Gastroesophageal sphincter (tissue), 4 donors: ENCODE measurements around the gene IFNG. TPM values are rescaled to one million over a fixed set of nuclear protein-coding genes. Genes with fewer than 3 reads are reported as not detected.

Source experiments
- ATAC-seq: fragments of 150-250 bp; one replicate; pipeline ENCODE4 v1.9.1; 2016; ENCODE audit warnings: mild to moderate bottlenecking, moderate library complexity
- H3K27ac ChIP-seq, 4 donors: fragments of 200-600 bp; sonication (generic) in 3 of 4; 1 replicate in 3 of 4; 2 replicates in 1 of 4; pipeline ENCODE4 v1.5.1; 2016 to 2019
- H3K27me3 ChIP-seq: fragments of 200-600 bp; sonication (generic); one replicate; pipeline ENCODE4 v1.5.1; 2019
- H3K36me3 ChIP-seq, 2 donors: fragments of 200-600 bp; sonication (generic); one replicate each; pipeline ENCODE4 v1.5.1; 2019; ENCODE audit warnings: control low read depth in 1 of 2
- H3K4me1 ChIP-seq, 3 donors: fragments of 200-600 bp; sonication (generic); 1 replicate in 2 of 3; 2 replicates in 1 of 3; pipeline ENCODE4 v1.5.1; 2016 to 2019; ENCODE audit warnings: control low read depth in 2 of 3
- H3K4me3 ChIP-seq, 2 donors: fragments of 200-600 bp; sonication (generic); one replicate each; pipeline ENCODE4 v1.5.1; 2019; ENCODE audit warnings: mild to moderate bottlenecking in 1 of 2, moderate library complexity in 1 of 2
- H3K9me3 ChIP-seq, 3 donors: fragments of 200-600 bp; sonication (generic); one replicate each; pipeline ENCODE4 v1.5.1; 2017 to 2019; ENCODE audit warnings: control low read depth in 2 of 3
- CTCF ChIP-seq, 4 experiments: fragments of 200-600 bp in 2 of 4; fragments of 450-650 bp in 2 of 4; sonication (generic) in 1 of 4; IDR thresholded peaks; one replicate each; pipeline ENCODE4 v1.5.1; 2017 to 2019; ENCODE audit warnings: antibody characterized with exemption in 4 of 4, mild to moderate bottlenecking in 2 of 4, moderate library complexity in 2 of 4
- EP300 ChIP-seq: sonication (generic); formaldehyde crosslinking; IDR thresholded peaks from one replicate; pipeline ENCODE4 v1.6.1; 2017; ENCODE audit warnings: antibody characterized with exemption, mild to moderate bottlenecking
- POLR2A ChIP-seq, 2 donors: fragments of 450-650 bp; IDR thresholded peaks; one replicate each; pipeline ENCODE4 v1.6.1; 2017; ENCODE audit warnings: antibody characterized with exemption in 2 of 2, mild to moderate bottlenecking in 2 of 2, moderate library complexity in 1 of 2
- POLR2AphosphoS5 ChIP-seq: sonication (generic); formaldehyde crosslinking; IDR thresholded peaks from one replicate; pipeline ENCODE4 v1.6.1; 2017; ENCODE audit warnings: antibody characterized with exemption
- WGBS, 2 donors: methylation state at CpG; one replicate each; pipeline ENCODE4 v1.1.5; 2018; ENCODE audit warnings: low coverage in 1 of 2; 5-methylcytosine and 5-hydroxymethylcytosine counted together
- total RNA-seq, 4 donors: library from RNA; depleted of rRNA; stranded (reverse); fragments of >200 nt; gene quantifications; one replicate each; pipeline ENCODE4 v1.1.0, GENCODE V29; 2016

Gene IFNG
- total RNA-seq, 4 donors from 2014 or later, result not detected

- 88% methylated on average over 1 of the region's 1 CpG; no CpG with 5 or more reads in 1 of the 2 donors for WGBS, 2 donors
Measured at GRCh38 chr12:68169213-68169889, 9.8 kb upstream of the IFNG start.

GRCh38 chr12:68166317-68166831, 6.8 kb upstream of the IFNG start:
- no peak overlapping the region for H3K4me3 ChIP-seq
- TF ChIP-seq CTCF (IDR thresholded peaks at IDR 0.05) (no peak), POLR2A (IDR thresholded peaks at IDR 0.05) (no peak), POLR2AphosphoS5 (no peak), EP300 (no peak)
- no peaks in the 10 kb centered on the region for H3K27me3 ChIP-seq
- ATAC-seq, result no peak
- H3K4me1 ChIP-seq, result no peaks in the 10 kb centered on the region
- 65 to 69% methylated on average over 4 to 5 of the region's 5 CpGs for WGBS, 2 donors
- no peaks in the 10 kb centered on the region for H3K9me3 ChIP-seq
- no peak overlapping the region for H3K27ac ChIP-seq
- no peaks in the 10 kb centered on the region for H3K36me3 ChIP-seq

More at GRCh38 chr12:68169213-68169889, 9.8 kb upstream of the IFNG start:
- TF ChIP-seq POLR2AphosphoS5, result no peak
- TF ChIP-seq CTCF (IDR thresholded peaks at IDR 0.05), result no peak
- no peak for TF ChIP-seq POLR2A (IDR thresholded peaks at IDR 0.05)
- TF ChIP-seq EP300, result no peak
- no peaks in the 10 kb centered on the region for H3K27me3 ChIP-seq
- no peaks in the 10 kb centered on the region for H3K36me3 ChIP-seq
- H3K4me1 ChIP-seq, result no peaks in the 10 kb centered on the region
- no peak for ATAC-seq
- no peak overlapping the region for H3K4me3 ChIP-seq
- no peaks in the 10 kb centered on the region for H3K9me3 ChIP-seq
- H3K27ac ChIP-seq, result no peak overlapping the region

GRCh38 chr12:68163560-68164081, 4.1 kb upstream of the IFNG start:
- Histone ChIP-seq H3K4me1 (no peaks in the 10 kb centered on the region), H3K4me3 (no peak overlapping the region), H3K9me3 (no peaks in the 10 kb centered on the region), H3K36me3 (no peaks in the 10 kb centered on the region), H3K27me3 (no peaks in the 10 kb centered on the region), H3K27ac (no peak overlapping the region)
- TF ChIP-seq EP300, result no peak
- no peak for TF ChIP-seq CTCF (IDR thresholded peaks at IDR 0.05)
- no peak for ATAC-seq
- 72 to 91% methylated on average over 4 of the region's 4 CpGs for WGBS, 2 donors

- no peaks in the 10 kb centered on the region for H3K9me3 ChIP-seq
- H3K27me3 ChIP-seq, result no peaks in the 10 kb centered on the region
- no peaks in the 10 kb centered on the region for H3K4me1 ChIP-seq
- H3K4me3 ChIP-seq, result no peak overlapping the region
- ATAC-seq, result no peak
- H3K27ac ChIP-seq, result no peak overlapping the region
- TF ChIP-seq POLR2A (IDR thresholded peaks at IDR 0.05), result no peak
- no peak for TF ChIP-seq EP300
- no peak for TF ChIP-seq POLR2AphosphoS5
- no peak for TF ChIP-seq CTCF (IDR thresholded peaks at IDR 0.05)
- no peaks in the 10 kb centered on the region for H3K36me3 ChIP-seq
- whole genome bisulfite sequencing, 2 donors, result 76 to 80% methylated on average over 2 of the region's 2 CpGs
Measured at GRCh38 chr12:68162374-68162773, 2.8 kb upstream of the IFNG start.

- H3K4me3 ChIP-seq, result no peak overlapping the region
- no peak for TF ChIP-seq POLR2A (IDR thresholded peaks at IDR 0.05)
- peak in 2 of 4 experiments; percentile 5 to 23 for TF ChIP-seq CTCF (IDR thresholded peaks at IDR 0.05)
- WGBS, 2 donors, result 41 to 60% methylated on average over 2 of the region's 2 CpGs
- no peaks in the 10 kb centered on the region for H3K27me3 ChIP-seq
- H3K36me3 ChIP-seq, result no peaks in the 10 kb centered on the region
- ATAC-seq, result no peak
- no peak overlapping the region for H3K27ac ChIP-seq
- H3K9me3 ChIP-seq, result no peaks in the 10 kb centered on the region
- H3K4me1 ChIP-seq, result no peaks in the 10 kb centered on the region
Measured at GRCh38 chr12:68158432-68158831, 1.1 kb downstream of the IFNG start.
